Activated B cell treated with CpG ODN at 0.5 μM for 24 hours (primary cell): ENCODE data around the gene C19orf67. TPM values are rescaled to one million over a fixed set of nuclear protein-coding genes. Genes with fewer than 3 reads are reported as not detected.

ENCODE experiments used
- ATAC-seq: fragments of 200-7000 bp; cut with Tn5 transposase; one replicate; pipeline ENCODE4 v1.10.0; 2021; ENCODE audit warnings: low read depth, mild to moderate bottlenecking, moderate library complexity
- CTCF ChIA-PET: fragments of 350-600 bp; sonication (Branson Sonifier 250); formaldehyde crosslinking; loops from one replicate; lab custom pipeline; 2021; ENCODE audit warnings: antibody characterized with exemption; lab: Charles Lee
- POLR2A ChIA-PET: fragments of 350-600 bp; sonication (Branson Sonifier 250); formaldehyde crosslinking; loops from one replicate; lab custom pipeline; 2021; ENCODE audit warnings: antibody characterized with exemption; lab: Charles Lee
- DNase-seq: peaks from one replicate; pipeline ENCODE4 v3.0.0; 2022
- H3K27ac Mint-ChIP-seq: one replicate; pipeline ENCODE4 v1.8.0; 2020; ENCODE audit warnings: mixed read lengths
- H3K27me3 Mint-ChIP-seq: one replicate; pipeline ENCODE4 v1.8.0; 2021; ENCODE audit warnings: mixed read lengths
- H3K36me3 Mint-ChIP-seq: one replicate; pipeline ENCODE4 v1.8.0; 2021; ENCODE audit warnings: low read depth, mixed read lengths
- H3K4me1 Mint-ChIP-seq: one replicate; pipeline ENCODE4 v1.8.0; 2021; ENCODE audit warnings: mixed read lengths
- H3K4me3 Mint-ChIP-seq: one replicate; pipeline ENCODE4 v1.8.0; 2020; ENCODE audit warnings: mild to moderate bottlenecking, mixed read lengths
- H3K9me3 Mint-ChIP-seq: one replicate; pipeline ENCODE4 v1.8.0; 2020; ENCODE audit warnings: mixed read lengths
- CTCF ChIP-seq: fragments of 200-600 bp; IDR thresholded peaks from one replicate; pipeline ENCODE4 v1.8.0; 2022; ENCODE audit warnings: antibody characterized with exemption, mild to moderate bottlenecking
- intact Hi-C: fragments of 100-400 bp; cut with micrococcal nuclease; formaldehyde crosslinking; loops from one replicate; pipeline ENCODE4 v1.15.1; 2024
- total RNA-seq: library from RNA; stranded (reverse); gene quantifications from 2 replicates; pipeline ENCODE4 v1.2.3, GENCODE V29; 2022

C19orf67 gene
- total RNA-seq, 1 donor from 2014 or later: not detected

GRCh38 chr19:14097532-14098151 is 12.1 kb upstream of the C19orf67 start:
- DNase-seq: no peak
- Mint-ChIP-seq H3K27ac (no peak overlapping the region), H3K27me3 (no peaks in the 10 kb centered on the region), H3K4me1 (peaks cover 4% of the 10 kb centered on the region), H3K4me3 (no peak overlapping the region), H3K9me3 (peaks cover 3% of the 10 kb centered on the region), H3K36me3 (peaks cover 28% of the 10 kb centered on the region)
- no peak for TF ChIP-seq CTCF
- no peak for ATAC-seq
- intact Hi-C loops: no loop called here
- ChIA-PET POLR2A (no interaction called here), CTCF (no interaction called here)

- intact Hi-C loops: no loop called here
- POLR2A ChIA-PET: no interaction called here
- Mint-ChIP-seq H3K27me3 (no peaks in the 10 kb centered on the region), H3K4me3 (no peak overlapping the region), H3K36me3 (peaks cover 25% of the 10 kb centered on the region), H3K27ac (no peak overlapping the region), H3K9me3 (peaks cover 3% of the 10 kb centered on the region), H3K4me1 (peaks cover 13% of the 10 kb centered on the region)
- ATAC-seq (no peak), DNase-seq (no peak)
- no peak for TF ChIP-seq CTCF
- CTCF ChIA-PET: no interaction called here
Observed at GRCh38 chr19:14096272-14096992, 10.8 kb upstream of the C19orf67 start.

GRCh38 chr19:14094854-14095253 is 9.3 kb upstream of the C19orf67 start:
- H3K27ac Mint-ChIP-seq: no peak overlapping the region
- H3K4me1 Mint-ChIP-seq: peaks cover 14% of the 10 kb centered on the region
- intact Hi-C loops: loop anchor here (5.0 kb wide), 1 partner anchor 348 kb away; a partner anchor contains a TSS
- no peak overlapping the region for H3K4me3 Mint-ChIP-seq
- ChIA-PET POLR2A (interaction anchor here (0.5 kb wide), 1 partner anchor 823 kb away, joined by 4 read pairs; no protein-coding TSS in a partner anchor), CTCF (interaction anchor here (1.9 kb wide), 1 partner anchor 21 kb away, joined by 6 read pairs; no protein-coding TSS in a partner anchor)
- peaks cover 17% of the 10 kb centered on the region for H3K36me3 Mint-ChIP-seq
- ATAC-seq (no peak), DNase-seq (no peak)
- TF ChIP-seq CTCF: no peak
- H3K9me3 Mint-ChIP-seq: peaks cover 3% of the 10 kb centered on the region
- H3K27me3 Mint-ChIP-seq: no peaks in the 10 kb centered on the region

GRCh38 chr19:14093117-14093823 is 7.7 kb upstream of the C19orf67 start:
- ChIA-PET POLR2A (interaction anchor here (0.5 to 1.1 kb wide), 3 partner anchors 11 to 255 kb away, joined by 3 to 6 read pairs (median 3); no protein-coding TSS in a partner anchor), CTCF (interaction anchor here (1.9 kb wide), 1 partner anchor 20 kb away, joined by 6 read pairs; no protein-coding TSS in a partner anchor)
- H3K9me3 Mint-ChIP-seq: peaks cover 3% of the 10 kb centered on the region
- DNase-seq (no peak), ATAC-seq (no peak)
- H3K36me3 Mint-ChIP-seq: peaks cover 23% of the 10 kb centered on the region
- TF ChIP-seq CTCF: no peak
- intact Hi-C loops: loop anchor here (5.0 kb wide), 1 partner anchor 346 kb away; a partner anchor contains a TSS
- H3K27ac Mint-ChIP-seq: peak overlapping the region; percentile 63
- no peaks in the 10 kb centered on the region for H3K27me3 Mint-ChIP-seq
- peaks cover 18% of the 10 kb centered on the region for H3K4me1 Mint-ChIP-seq
- peak overlapping the region; percentile 32 for H3K4me3 Mint-ChIP-seq
